DMS153 (cell line): Measurements from ENCODE around the gene EPC2.
"Not testable (repeated sequence)": the region's sequence is repeated elsewhere in the genome, so short reads cannot be mapped to it uniquely, and the experiment has no call there.

ENCODE experiments used
- DNase-seq: peaks from one replicate; lab custom pipeline; 2025; lab: John Stamatoyannopoulos, UW

EPC2 gene

GRCh38 chr2:148674063-148675020 is 29.8 kb downstream of the EPC2 start:
- no peak for DNase-seq

GRCh38 chr2:148675708-148676107 is 31.2 kb downstream of the EPC2 start:
- DNase-seq, result no peak

GRCh38 chr2:148678302-148679179 is 34.0 kb downstream of the EPC2 start:
- not testable (repeated sequence) for DNase-seq

- no peak for DNase-seq
These were observed 35.9 kb downstream of the EPC2 start for GRCh38 chr2:148680462-148680861.

GRCh38 chr2:148681443-148681842 is 36.9 kb downstream of the EPC2 start:
- DNase-seq, result no peak

GRCh38 chr2:148681862-148682261 is 37.3 kb downstream of the EPC2 start:
- DNase-seq, result not testable (repeated sequence)

- DNase-seq, result no peak
These were observed 40.0 kb downstream of the EPC2 start for GRCh38 chr2:148684507-148684906.

GRCh38 chr2:148687543-148687942 is 43.0 kb downstream of the EPC2 start:
- no peak for DNase-seq

- not testable (repeated sequence) for DNase-seq
These were observed 43.5 kb downstream of the EPC2 start for GRCh38 chr2:148688011-148688410.

GRCh38 chr2:148696985-148697384 is 52.4 kb downstream of the EPC2 start:
- DNase-seq, result no peak

- no peak for DNase-seq
These were observed 55.3 kb downstream of the EPC2 start for GRCh38 chr2:148699830-148700229.

- DNase-seq, result no peak
These were observed 56.5 kb downstream of the EPC2 start for GRCh38 chr2:148701039-148701438.

GRCh38 chr2:148701877-148702276 is 57.3 kb downstream of the EPC2 start:
- no peak for DNase-seq

- DNase-seq, result no peak
These were observed 57.9 kb downstream of the EPC2 start for GRCh38 chr2:148702475-148702874.

GRCh38 chr2:148704247-148704646 is 59.7 kb downstream of the EPC2 start:
- no peak for DNase-seq

GRCh38 chr2:148716378-148716920 is 71.9 kb downstream of the EPC2 start:
- no peak for DNase-seq

GRCh38 chr2:148718039-148718438 is 73.5 kb downstream of the EPC2 start:
- DNase-seq, result no peak

- DNase-seq, result no peak
These were observed 74.7 kb downstream of the EPC2 start for GRCh38 chr2:148719195-148719749.

- no peak for DNase-seq
These were observed 75.4 kb downstream of the EPC2 start for GRCh38 chr2:148719941-148720436.

GRCh38 chr2:148720501-148721001 is 76.0 kb downstream of the EPC2 start:
- DNase-seq, result peak; percentile 23

- no peak for DNase-seq
These were observed 77.0 kb downstream of the EPC2 start for GRCh38 chr2:148721520-148721931.
